HL-60/S4 treated with retinoic acid at 250 ng/mL for 4 days and 3 days (cell line): ENCODE measurements around the gene CACNA1H.

Source experiments
- in situ Hi-C: fragments of 300-500 bp; cut with MboI; formaldehyde crosslinking; loops from 2 replicates; pipeline ENCODE4 v1.7.0; 2022; ENCODE audit warnings: low sequenced_read_pairs

CACNA1H gene

GRCh38 chr16:1121601-1122397 lies 31.1 kb upstream of the CACNA1H start:
- in situ Hi-C loops = no loop called here

- in situ Hi-C loops = no loop called here
Measured at GRCh38 chr16:1122398-1122765, 30.5 kb upstream of the CACNA1H start.

GRCh38 chr16:1123525-1124230 lies 29.2 kb upstream of the CACNA1H start:
- in situ Hi-C loops = no loop called here

- in situ Hi-C loops = no loop called here
Measured at GRCh38 chr16:1124291-1124690, 28.6 kb upstream of the CACNA1H start.

GRCh38 chr16:1124795-1125194 lies 28.1 kb upstream of the CACNA1H start:
- in situ Hi-C loops = no loop called here

- in situ Hi-C loops = no loop called here
Measured at GRCh38 chr16:1125471-1125870, 27.4 kb upstream of the CACNA1H start.

- in situ Hi-C loops = no loop called here
Measured at GRCh38 chr16:1126044-1126443, 26.9 kb upstream of the CACNA1H start.

GRCh38 chr16:1126586-1126985 lies 26.3 kb upstream of the CACNA1H start:
- in situ Hi-C loops = no loop called here

GRCh38 chr16:1127101-1127500 lies 25.8 kb upstream of the CACNA1H start:
- in situ Hi-C loops = no loop called here

GRCh38 chr16:1127971-1128715 lies 24.8 kb upstream of the CACNA1H start:
- in situ Hi-C loops = no loop called here

GRCh38 chr16:1129106-1129960 lies 23.6 kb upstream of the CACNA1H start:
- in situ Hi-C loops = no loop called here

- in situ Hi-C loops = no loop called here
Measured at GRCh38 chr16:1130382-1130781, 22.5 kb upstream of the CACNA1H start.

- in situ Hi-C loops = no loop called here
Measured at GRCh38 chr16:1131378-1131994, 21.4 kb upstream of the CACNA1H start.

- in situ Hi-C loops = no loop called here
Measured at GRCh38 chr16:1132431-1132830, 20.5 kb upstream of the CACNA1H start.

GRCh38 chr16:1133271-1133670 lies 19.6 kb upstream of the CACNA1H start:
- in situ Hi-C loops = no loop called here

GRCh38 chr16:1133810-1134520 lies 18.9 kb upstream of the CACNA1H start:
- in situ Hi-C loops = no loop called here

- in situ Hi-C loops = no loop called here
Measured at GRCh38 chr16:1134776-1135458, 18.0 kb upstream of the CACNA1H start.

GRCh38 chr16:1135459-1135825 lies 17.5 kb upstream of the CACNA1H start:
- in situ Hi-C loops = no loop called here

- in situ Hi-C loops = no loop called here
Measured at GRCh38 chr16:1137604-1138003, 15.3 kb upstream of the CACNA1H start.
